ENCODE data around the gene AGT.

DNA sequence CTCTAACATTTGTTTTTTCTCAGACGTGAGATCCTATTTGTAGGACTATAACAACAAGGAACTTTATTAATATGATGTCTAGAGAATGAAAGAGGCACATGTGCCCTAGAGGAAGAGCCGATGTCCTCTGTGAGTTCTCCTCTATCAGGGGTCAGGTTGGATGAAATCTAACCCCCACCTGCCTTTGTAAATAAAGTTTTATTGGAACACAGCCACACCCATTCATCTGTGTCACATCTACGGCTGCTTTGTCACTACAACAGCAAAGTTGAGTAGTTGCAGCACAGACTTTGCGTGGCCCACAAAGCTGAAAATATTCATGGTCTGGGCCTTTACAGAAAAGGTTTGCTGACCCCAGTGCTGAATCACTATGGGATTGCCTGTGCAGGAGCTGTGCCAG lies 32.7 kb upstream of the AGT start:
- TF ChIP-seq, protein P1, sequence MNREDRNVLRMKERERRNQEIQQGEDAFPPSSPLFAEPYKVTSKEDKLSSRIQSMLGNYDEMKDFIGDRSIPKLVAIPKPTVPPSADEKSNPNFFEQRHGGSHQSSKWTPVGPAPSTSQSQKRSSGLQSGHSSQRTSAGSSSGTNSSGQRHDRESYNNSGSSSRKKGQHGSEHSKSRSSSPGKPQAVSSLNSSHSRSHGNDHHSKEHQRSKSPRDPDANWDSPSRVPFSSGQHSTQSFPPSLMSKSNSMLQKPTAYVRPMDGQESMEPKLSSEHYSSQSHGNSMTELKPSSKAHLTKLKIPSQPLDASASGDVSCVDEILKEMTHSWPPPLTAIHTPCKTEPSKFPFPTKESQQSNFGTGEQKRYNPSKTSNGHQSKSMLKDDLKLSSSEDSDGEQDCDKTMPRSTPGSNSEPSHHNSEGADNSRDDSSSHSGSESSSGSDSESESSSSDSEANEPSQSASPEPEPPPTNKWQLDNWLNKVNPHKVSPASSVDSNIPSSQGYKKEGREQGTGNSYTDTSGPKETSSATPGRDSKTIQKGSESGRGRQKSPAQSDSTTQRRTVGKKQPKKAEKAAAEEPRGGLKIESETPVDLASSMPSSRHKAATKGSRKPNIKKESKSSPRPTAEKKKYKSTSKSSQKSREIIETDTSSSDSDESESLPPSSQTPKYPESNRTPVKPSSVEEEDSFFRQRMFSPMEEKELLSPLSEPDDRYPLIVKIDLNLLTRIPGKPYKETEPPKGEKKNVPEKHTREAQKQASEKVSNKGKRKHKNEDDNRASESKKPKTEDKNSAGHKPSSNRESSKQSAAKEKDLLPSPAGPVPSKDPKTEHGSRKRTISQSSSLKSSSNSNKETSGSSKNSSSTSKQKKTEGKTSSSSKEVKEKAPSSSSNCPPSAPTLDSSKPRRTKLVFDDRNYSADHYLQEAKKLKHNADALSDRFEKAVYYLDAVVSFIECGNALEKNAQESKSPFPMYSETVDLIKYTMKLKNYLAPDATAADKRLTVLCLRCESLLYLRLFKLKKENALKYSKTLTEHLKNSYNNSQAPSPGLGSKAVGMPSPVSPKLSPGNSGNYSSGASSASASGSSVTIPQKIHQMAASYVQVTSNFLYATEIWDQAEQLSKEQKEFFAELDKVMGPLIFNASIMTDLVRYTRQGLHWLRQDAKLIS (CRISPR knock-in tag; IDR thresholded peaks at IDR 0.05; ENCODE audit: borderline replicate concordance) = no peak
- TF ChIP-seq ARID4B (CRISPR knock-in tag; IDR thresholded peaks at IDR 0.05; ENCODE audit: borderline replicate concordance) = no peak
- no peak for TF ChIP-seq ZNF671 (CRISPR knock-in tag; IDR thresholded peaks at IDR 0.05)
- TF ChIP-seq ZNF232 (CRISPR knock-in tag; IDR thresholded peaks at IDR 0.05) = no peak
